HepG2 (cell line): ENCODE data around the gene TTC24. TPM values are rescaled to one million over a fixed set of nuclear protein-coding genes. Genes with fewer than 3 reads are reported as not detected.
A peak's percentile ranks its signal among the peaks of the same experiment; 100 is the strongest.

Experiments
- BRCA1 ChIP-seq: sonication (generic); formaldehyde crosslinking; IDR thresholded peaks from 2 replicates; pipeline ENCODE4 v1.4.0; 2020; ENCODE audit warnings: missing genetic modification reagents
- CTCF ChIP-seq: sonication (generic); formaldehyde crosslinking; IDR thresholded peaks from 2 replicates; pipeline ENCODE4 v1.5.0; 2020; ENCODE audit warnings: mild to moderate bottlenecking, missing genetic modification reagents, moderate library complexity
- FOXA3 ChIP-seq: IDR thresholded peaks from 2 replicates; pipeline ENCODE4 v1.6.1; 2016; ENCODE audit warnings: missing genetic modification reagents, missing compliant biosample characterization
- HDAC2 ChIP-seq: sonication (generic); formaldehyde crosslinking; IDR thresholded peaks from 2 replicates; pipeline ENCODE4 v1.4.0; 2020; ENCODE audit warnings: missing genetic modification reagents
- KDM4B ChIP-seq: sonication (generic); formaldehyde crosslinking; IDR thresholded peaks from 2 replicates; pipeline ENCODE4 v1.4.0; 2020; ENCODE audit warnings: missing genetic modification reagents
- MYNN ChIP-seq: sonication (generic); formaldehyde crosslinking; IDR thresholded peaks from 2 replicates; pipeline ENCODE4 v1.4.0; 2020; ENCODE audit warnings: mild to moderate bottlenecking, low read depth, missing genetic modification reagents
- NCOR1 ChIP-seq: fragments of 200-600 bp; sonication (generic); IDR thresholded peaks from 2 replicates; pipeline ENCODE4 v1.7.0; 2017; ENCODE audit warnings: antibody characterized with exemption, low read length, borderline replicate concordance
- NFKBIZ ChIP-seq: IDR thresholded peaks from 2 replicates; pipeline ENCODE4 v1.6.1; 2018; ENCODE audit warnings: missing genetic modification reagents, missing compliant biosample characterization
- NFYB ChIP-seq: sonication (generic); formaldehyde crosslinking; IDR thresholded peaks from 2 replicates; pipeline ENCODE4 v1.4.0; 2020; ENCODE audit warnings: missing genetic modification reagents
- RCOR2 ChIP-seq: IDR thresholded peaks from 2 replicates; pipeline ENCODE4 v1.6.1; 2016; ENCODE audit warnings: missing biosample characterization, missing genetic modification reagents
- RXRB ChIP-seq: IDR thresholded peaks from 2 replicates; pipeline ENCODE4 v1.6.1; 2016; ENCODE audit warnings: borderline replicate concordance, missing genetic modification reagents, missing compliant biosample characterization
- SOX13 ChIP-seq, 3 experiments: fragments of 450-650 bp in 1 of 3; sonication (generic) in 1 of 3; formaldehyde crosslinking in 1 of 3; IDR thresholded peaks in 2 of 3; conservative IDR thresholded peaks in 1 of 3; 2 replicates each; pipeline versions ENCODE4 v1.5.0 to v1.6.1; 2016 to 2020; ENCODE audit warnings: antibody characterized with exemption in 1 of 3, mild to moderate bottlenecking in 1 of 3, missing compliant biosample characterization in 1 of 3, missing genetic modification reagents in 1 of 3, moderate library complexity in 1 of 3
- SRF ChIP-seq: IDR thresholded peaks from 2 replicates; pipeline ENCODE4 v1.6.1; 2011; ENCODE audit warnings: mild to moderate bottlenecking, low read depth, low read length, moderate library complexity
- STAG1 ChIP-seq: sonication (generic); formaldehyde crosslinking; IDR thresholded peaks from 2 replicates; pipeline ENCODE4 v1.4.0; 2020; ENCODE audit warnings: missing genetic modification reagents
- ZBTB43 ChIP-seq: sonication (generic); formaldehyde crosslinking; conservative IDR thresholded peaks from 2 replicates; pipeline ENCODE4 v1.4.0; 2020; ENCODE audit warnings: missing genetic modification reagents
- ZNF12 ChIP-seq: sonication (generic); formaldehyde crosslinking; IDR thresholded peaks from 2 replicates; pipeline ENCODE4 v1.5.0; 2020; ENCODE audit warnings: missing genetic modification reagents
- ZNF549 ChIP-seq: sonication (generic); formaldehyde crosslinking; IDR thresholded peaks from 2 replicates; pipeline ENCODE4 v1.5.0; 2020; ENCODE audit warnings: missing genetic modification reagents
- ZNF609 ChIP-seq: sonication (generic); formaldehyde crosslinking; IDR thresholded peaks from 2 replicates; pipeline ENCODE4 v1.4.0; 2020; ENCODE audit warnings: mild to moderate bottlenecking, missing genetic modification reagents, borderline replicate concordance
- ZNF7 ChIP-seq: IDR thresholded peaks from 2 replicates; pipeline ENCODE4 v1.6.1; 2016; ENCODE audit warnings: missing biosample characterization, missing genetic modification reagents
- polyA plus RNA-seq, 8 experiments: library from polyadenylated mRNA; depleted of rRNA in 3 of 8; stranded (reverse) in 7 of 8; unstranded in 1 of 8; fragments of >200 nt; fragmentation: Illumina TruSeq in 4 of 8; extraction: Trizol in 4 of 8; gene quantifications; 2 replicates each; pipeline versions ENCODE4 v1.2.1 to v1.2.3, GENCODE V29; 2011 to 2016; ENCODE audit warnings: low read depth in 4 of 8, missing spikeins in 1 of 8, mixed read lengths in 1 of 8; ENCODE audit not compliant: insufficient read depth in 1 of 8
- total RNA-seq, 5 experiments: library from RNA; depleted of rRNA; stranded (reverse); fragments of >200 nt; fragmentation: Illumina TruSeq; extraction: Trizol; gene quantifications; 2 replicates each; pipeline ENCODE4 v1.2.3, GENCODE V29; 2016; ENCODE audit warnings: low read depth in 1 of 5
- TF ChIP-seq, protein P1 (sequence below): sonication (generic); formaldehyde crosslinking; IDR thresholded peaks from 2 replicates; pipeline ENCODE4 v1.9.0; 2022; ENCODE audit warnings: missing genetic modification reagents, mild to moderate bottlenecking, borderline replicate concordance

Gene TTC24
- total and polyA plus RNA-seq, 2 of the 13 experiments (the other 11 are each of a cell fraction or from before 2014, with no cell fraction given), result 0.13 to 0.18 TPM

DNA sequence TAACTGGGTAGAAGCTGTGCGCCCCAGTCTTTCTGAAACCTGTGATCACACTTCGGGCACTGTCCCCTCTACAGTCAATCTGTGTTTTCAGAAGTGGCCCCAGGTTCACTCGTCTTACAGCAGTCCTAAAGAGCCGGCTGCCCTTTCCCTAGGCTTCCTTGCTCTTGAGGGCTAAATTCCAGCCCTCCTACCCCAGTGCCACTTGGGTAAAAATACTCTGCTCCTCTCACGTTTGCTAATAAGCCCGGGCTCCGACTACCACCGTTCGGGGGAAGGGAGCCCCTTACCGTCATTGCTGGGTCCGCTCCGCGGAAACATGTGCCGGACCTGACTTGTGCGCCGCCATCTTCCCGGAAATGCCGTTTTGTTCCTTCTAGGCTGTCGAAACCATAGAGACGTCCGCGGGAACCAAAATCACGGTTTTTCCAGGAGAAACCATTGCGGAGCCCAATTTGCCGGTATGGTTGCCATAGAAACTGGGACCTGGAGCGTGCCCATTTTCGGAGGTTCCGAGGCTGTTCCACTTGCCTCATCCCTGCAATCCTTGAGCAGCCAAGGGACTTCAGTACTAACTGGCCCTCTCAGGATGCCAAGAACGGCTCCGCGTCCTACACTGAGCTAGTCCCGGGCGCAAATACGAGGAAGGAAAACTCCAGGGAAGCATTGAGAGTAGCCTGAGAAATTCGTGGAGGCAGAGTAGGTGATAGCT is 21.8 kb downstream of the TTC24 start, which contains the start of gene GPATCH4 (continued):
- TF ChIP-seq ZNF12 (CRISPR knock-in tag), result no peak
- 0 out of 2 replicates have a peak, but pooled peaks have one; percentile 47 for TF ChIP-seq RXRB (CRISPR knock-in tag)
- TF ChIP-seq CTCF, result no peak
- no peak for TF ChIP-seq ZNF7
- no peak; the same call in 1 of the 2 replicates for TF ChIP-seq KDM4B (CRISPR knock-in tag)
- TF ChIP-seq FOXA3 (CRISPR knock-in tag), result peak; percentile 51
- no peak; the same call in 1 of the 2 replicates for TF ChIP-seq ZBTB43 (CRISPR knock-in tag)
- peak; percentile 72; the same call in 1 of the 2 replicates for TF ChIP-seq SRF
- no peak for TF ChIP-seq NCOR1
- TF ChIP-seq STAG1 (CRISPR knock-in tag), result no peak
- TF ChIP-seq NFYB (CRISPR knock-in tag), result 0 out of 2 replicates have a peak, but pooled peaks have one; percentile 35
- no peak for TF ChIP-seq SOX13 (IDR thresholded peaks at IDR 0.05)
- TF ChIP-seq SOX13 (CRISPR knock-in tag; conservative IDR thresholded peaks at IDR 0.05 in 1 of 2, IDR thresholded peaks at IDR 0.05 in 1 of 2), result peak in 1 of 2 experiments; percentile 14; a peak in 2 of 4 replicates
- TF ChIP-seq MYNN, result peak; percentile 26; the same call in 1 of the 2 replicates
- TF ChIP-seq ZNF549 (CRISPR knock-in tag), result no peak
- TF ChIP-seq BRCA1 (CRISPR knock-in tag), result no peak
- peak; percentile 72; the same call in 1 of the 2 replicates for TF ChIP-seq NFKBIZ
- TF ChIP-seq HDAC2 (CRISPR knock-in tag), result peak; percentile 76
- TF ChIP-seq ZNF609 (CRISPR knock-in tag), result no peak
- TF ChIP-seq, protein P1, sequence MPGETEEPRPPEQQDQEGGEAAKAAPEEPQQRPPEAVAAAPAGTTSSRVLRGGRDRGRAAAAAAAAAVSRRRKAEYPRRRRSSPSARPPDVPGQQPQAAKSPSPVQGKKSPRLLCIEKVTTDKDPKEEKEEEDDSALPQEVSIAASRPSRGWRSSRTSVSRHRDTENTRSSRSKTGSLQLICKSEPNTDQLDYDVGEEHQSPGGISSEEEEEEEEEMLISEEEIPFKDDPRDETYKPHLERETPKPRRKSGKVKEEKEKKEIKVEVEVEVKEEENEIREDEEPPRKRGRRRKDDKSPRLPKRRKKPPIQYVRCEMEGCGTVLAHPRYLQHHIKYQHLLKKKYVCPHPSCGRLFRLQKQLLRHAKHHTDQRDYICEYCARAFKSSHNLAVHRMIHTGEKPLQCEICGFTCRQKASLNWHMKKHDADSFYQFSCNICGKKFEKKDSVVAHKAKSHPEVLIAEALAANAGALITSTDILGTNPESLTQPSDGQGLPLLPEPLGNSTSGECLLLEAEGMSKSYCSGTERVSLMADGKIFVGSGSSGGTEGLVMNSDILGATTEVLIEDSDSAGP (CRISPR knock-in tag), result peak; percentile 46; the same call in 1 of the 2 replicates
- 0 out of 2 replicates have a peak, but pooled peaks have one; percentile 33 for TF ChIP-seq RCOR2 (CRISPR knock-in tag)
